ENCODE data around the gene POU2AF1. TPM values are rescaled to one million over a fixed set of nuclear protein-coding genes. Genes with fewer than 3 reads are reported as not detected.

Gene POU2AF1
- total RNA-seq, 1 experiment from 2014 or later, result not detected

DNA sequence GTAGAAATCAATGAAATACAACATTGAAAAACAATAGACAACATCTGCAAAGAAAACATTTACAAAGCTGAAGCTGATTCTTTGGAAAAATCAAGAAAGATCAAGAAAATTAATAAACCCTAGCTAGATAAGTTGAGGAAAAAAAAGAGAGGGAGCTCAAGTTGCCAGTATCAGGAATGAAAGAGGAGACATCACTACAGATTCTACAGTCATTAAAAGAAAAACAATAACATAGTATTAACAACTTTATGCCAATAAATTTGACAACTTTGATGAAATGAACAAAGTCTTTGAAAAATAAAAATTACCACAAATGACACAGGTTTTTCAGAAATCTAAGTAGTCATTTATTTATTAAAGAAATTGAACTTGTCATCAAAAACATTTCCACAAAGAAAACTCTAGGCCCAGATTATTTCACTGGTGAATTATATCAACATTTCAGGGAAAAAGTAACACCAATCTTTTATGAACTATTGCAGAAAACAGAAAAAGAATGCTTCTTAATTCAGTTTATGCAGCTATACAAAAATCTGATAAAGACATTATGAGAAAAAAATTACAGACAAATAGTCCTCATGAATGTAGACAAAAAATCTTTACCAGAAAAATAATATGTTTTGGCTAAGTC, 39.2 kb downstream of the POU2AF1 start:
- Histone ChIP-seq H3K4me3 (ENCODE audit: insufficient read depth, low read depth, low read length) (no peak overlapping the region), H3K36me3 (replicated peaks; ENCODE audit: control insufficient read depth, insufficient read depth, low read length) (no peaks in the 10 kb centered on the region), H3K27me3 (ENCODE audit: control insufficient read depth, insufficient read depth, low read length) (no peaks in the 10 kb centered on the region)
- DNase-seq, result no peak

- no peak overlapping the region for H3K4me3 ChIP-seq (ENCODE audit: insufficient read depth, low read depth, low read length)
Observed at GRCh38 chr11:111336582-111337256, 42.4 kb downstream of the POU2AF1 start.

GRCh38 chr11:111336062-111336461, 43.0 kb downstream of the POU2AF1 start:
- H3K27me3 ChIP-seq (ENCODE audit: control insufficient read depth, insufficient read depth, low read length), result no peaks in the 10 kb centered on the region

More at GRCh38 chr11:111336582-111337256, 42.4 kb downstream of the POU2AF1 start:
- H3K36me3 ChIP-seq (replicated peaks; ENCODE audit: control insufficient read depth, insufficient read depth, low read length), result no peaks in the 10 kb centered on the region
- H3K27me3 ChIP-seq (ENCODE audit: control insufficient read depth, insufficient read depth, low read length), result no peaks in the 10 kb centered on the region
- no peak for DNase-seq

DNA sequence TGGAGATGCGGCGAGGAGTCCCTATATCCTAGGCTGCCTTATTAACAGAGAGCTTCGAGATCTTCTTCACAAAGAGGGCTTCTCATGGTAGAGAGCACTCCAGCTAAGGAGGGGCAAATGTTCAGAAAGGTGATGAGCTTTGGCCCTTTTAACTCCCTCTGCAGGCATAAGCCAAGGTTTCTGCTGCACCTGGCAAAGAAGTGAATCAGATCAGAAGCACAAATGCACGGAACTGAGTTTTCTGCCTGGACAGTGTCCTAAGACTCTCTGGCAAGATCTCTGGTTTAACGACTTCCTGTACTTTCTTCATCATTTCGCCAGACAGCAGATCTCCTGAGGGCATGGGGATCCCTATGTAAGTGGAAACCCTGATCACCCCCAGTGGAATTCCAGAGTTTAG, 43.5 kb downstream of the POU2AF1 start:
- no peak for DNase-seq

More at GRCh38 chr11:111336062-111336461, 43.0 kb downstream of the POU2AF1 start:
- Histone ChIP-seq H3K4me3 (ENCODE audit: insufficient read depth, low read depth, low read length) (no peak overlapping the region), H3K36me3 (replicated peaks; ENCODE audit: control insufficient read depth, insufficient read depth, low read length) (no peaks in the 10 kb centered on the region)
- no peak for DNase-seq

DNA sequence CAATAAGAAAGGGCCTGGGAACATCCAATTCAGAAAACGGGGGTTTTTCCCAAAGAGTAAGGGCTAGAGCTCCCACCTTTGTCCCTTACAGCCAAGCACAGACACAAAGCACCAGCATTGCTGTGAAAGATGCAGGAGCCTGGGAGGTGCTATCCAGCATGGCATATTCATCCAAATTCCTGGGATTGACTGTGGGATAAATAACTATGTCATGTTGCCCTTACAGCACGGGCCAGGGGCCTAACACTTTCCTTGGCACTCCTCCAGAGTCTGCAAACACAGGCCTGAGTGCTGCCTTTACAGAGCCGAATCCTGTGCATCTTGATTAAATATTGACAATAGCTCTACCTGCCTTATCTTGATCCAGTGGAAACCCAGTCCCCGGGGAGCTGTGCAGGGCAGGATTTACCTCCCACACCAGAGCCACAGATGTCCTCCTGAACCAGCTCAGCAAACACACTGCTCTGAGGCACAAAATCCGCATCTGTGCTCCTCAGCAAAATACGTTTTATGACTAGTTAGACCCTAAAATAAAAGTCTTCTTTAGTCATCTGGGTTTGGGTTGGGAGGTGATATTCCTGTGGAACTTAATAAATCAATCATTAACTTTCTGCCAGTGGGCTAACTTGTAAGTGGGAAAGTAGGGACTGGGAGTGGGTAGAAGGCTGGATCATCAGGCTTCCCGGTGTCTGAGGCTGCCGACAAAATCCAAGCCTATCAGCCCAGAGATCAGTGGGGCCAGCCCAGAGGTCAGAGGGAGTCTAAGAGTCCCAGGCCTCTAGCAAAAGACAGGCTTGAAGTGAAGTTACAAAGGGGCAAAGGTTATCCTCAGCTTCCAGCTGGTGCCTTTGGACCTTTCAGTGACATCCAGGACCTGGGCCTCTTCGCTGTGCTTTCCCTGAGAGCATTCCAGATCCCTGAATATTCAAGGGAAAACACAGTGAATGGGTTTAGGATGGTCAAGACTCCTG, 44.3 kb downstream of the POU2AF1 start:
- Histone ChIP-seq H3K27me3 (ENCODE audit: control insufficient read depth, insufficient read depth, low read length) (no peaks in the 10 kb centered on the region), H3K4me3 (ENCODE audit: insufficient read depth, low read depth, low read length) (no peak overlapping the region), H3K36me3 (replicated peaks; ENCODE audit: control insufficient read depth, insufficient read depth, low read length) (no peaks in the 10 kb centered on the region)
- no peak for DNase-seq

More for the DNA sequence above, 43.5 kb downstream of the POU2AF1 start:
- no peaks in the 10 kb centered on the region for H3K27me3 ChIP-seq (ENCODE audit: control insufficient read depth, insufficient read depth, low read length)
- H3K36me3 ChIP-seq (replicated peaks; ENCODE audit: control insufficient read depth, insufficient read depth, low read length), result no peaks in the 10 kb centered on the region
- no peak overlapping the region for H3K4me3 ChIP-seq (ENCODE audit: insufficient read depth, low read depth, low read length)

GRCh38 chr11:111331711-111332479, 47.2 kb downstream of the POU2AF1 start:
- Histone ChIP-seq H3K4me3 (ENCODE audit: insufficient read depth, low read depth, low read length) (no peak overlapping the region), H3K27me3 (ENCODE audit: control insufficient read depth, insufficient read depth, low read length) (no peaks in the 10 kb centered on the region), H3K36me3 (replicated peaks; ENCODE audit: control insufficient read depth, insufficient read depth, low read length) (no peaks in the 10 kb centered on the region)
- no peak for DNase-seq

- Histone ChIP-seq H3K27me3 (ENCODE audit: control insufficient read depth, insufficient read depth, low read length) (no peaks in the 10 kb centered on the region), H3K4me3 (ENCODE audit: insufficient read depth, low read depth, low read length) (no peak overlapping the region), H3K36me3 (replicated peaks; ENCODE audit: control insufficient read depth, insufficient read depth, low read length) (no peaks in the 10 kb centered on the region)
- no peak for DNase-seq
Observed at GRCh38 chr11:111330234-111330893, 48.7 kb downstream of the POU2AF1 start.

DNA sequence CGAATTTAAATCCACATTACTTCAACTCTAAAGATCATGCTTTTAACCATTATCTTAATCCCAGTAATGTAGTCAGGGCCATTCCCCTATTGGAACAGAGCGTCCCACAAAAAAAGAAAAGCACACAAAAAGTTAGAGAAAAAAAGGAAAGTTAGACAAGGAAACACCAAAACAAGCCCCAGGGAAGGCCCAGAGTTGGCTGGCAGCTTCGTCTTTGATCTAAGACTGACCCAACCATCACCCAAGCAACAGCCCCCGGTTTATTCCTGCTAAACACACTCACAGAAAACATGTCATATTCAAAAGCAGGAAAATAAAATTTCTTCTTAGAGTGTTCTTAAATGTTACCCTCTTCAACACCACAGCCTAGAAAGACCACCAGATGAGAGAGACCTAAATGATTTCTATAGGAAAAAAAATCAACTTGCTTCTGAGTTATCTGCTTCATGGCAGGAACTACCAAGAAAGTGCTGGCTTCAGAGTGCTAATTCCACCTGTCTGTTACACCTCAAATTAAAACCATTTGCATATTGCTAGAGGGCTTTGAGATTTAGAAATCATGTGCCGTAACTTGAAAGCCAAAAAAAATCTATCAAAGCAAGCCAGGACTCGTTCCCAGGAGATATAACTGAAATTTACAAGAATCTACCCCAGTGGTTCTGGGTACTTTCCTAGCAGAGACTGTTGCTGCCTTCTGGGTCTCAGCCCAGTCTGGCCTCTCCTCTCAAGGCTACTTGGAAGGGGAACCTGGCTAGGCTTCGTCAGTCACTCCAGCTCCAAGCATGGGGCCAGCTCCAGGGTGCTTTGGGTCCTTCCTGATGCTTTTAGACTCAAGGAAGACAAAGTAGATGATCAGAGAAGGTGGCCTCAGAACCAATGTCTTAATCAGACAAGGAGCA, 49.5 kb downstream of the POU2AF1 start:
- H3K4me3 ChIP-seq (ENCODE audit: insufficient read depth, low read depth, low read length), result no peak overlapping the region
- no peaks in the 10 kb centered on the region for H3K27me3 ChIP-seq (ENCODE audit: control insufficient read depth, insufficient read depth, low read length)
- H3K36me3 ChIP-seq (replicated peaks; ENCODE audit: control insufficient read depth, insufficient read depth, low read length), result no peaks in the 10 kb centered on the region
- no peak for DNase-seq

GRCh38 chr11:111327908-111328624, 51.0 kb downstream of the POU2AF1 start:
- no peak for DNase-seq
- H3K36me3 ChIP-seq (replicated peaks; ENCODE audit: control insufficient read depth, insufficient read depth, low read length), result no peaks in the 10 kb centered on the region
- H3K4me3 ChIP-seq (ENCODE audit: insufficient read depth, low read depth, low read length), result no peak overlapping the region
- H3K27me3 ChIP-seq (ENCODE audit: control insufficient read depth, insufficient read depth, low read length), result no peaks in the 10 kb centered on the region

- DNase-seq, result no peak
- H3K36me3 ChIP-seq (replicated peaks; ENCODE audit: control insufficient read depth, insufficient read depth, low read length), result no peaks in the 10 kb centered on the region
- H3K4me3 ChIP-seq (ENCODE audit: insufficient read depth, low read depth, low read length), result no peak overlapping the region
- H3K27me3 ChIP-seq (ENCODE audit: control insufficient read depth, insufficient read depth, low read length), result no peaks in the 10 kb centered on the region
Observed at GRCh38 chr11:111326824-111327223, 52.3 kb downstream of the POU2AF1 start.

GRCh38 chr11:111325259-111325658, 53.8 kb downstream of the POU2AF1 start:
- Histone ChIP-seq H3K27me3 (ENCODE audit: control insufficient read depth, insufficient read depth, low read length) (no peaks in the 10 kb centered on the region), H3K4me3 (ENCODE audit: insufficient read depth, low read depth, low read length) (no peak overlapping the region), H3K36me3 (replicated peaks; ENCODE audit: control insufficient read depth, insufficient read depth, low read length) (no peaks in the 10 kb centered on the region)
- no peak for DNase-seq

DNA sequence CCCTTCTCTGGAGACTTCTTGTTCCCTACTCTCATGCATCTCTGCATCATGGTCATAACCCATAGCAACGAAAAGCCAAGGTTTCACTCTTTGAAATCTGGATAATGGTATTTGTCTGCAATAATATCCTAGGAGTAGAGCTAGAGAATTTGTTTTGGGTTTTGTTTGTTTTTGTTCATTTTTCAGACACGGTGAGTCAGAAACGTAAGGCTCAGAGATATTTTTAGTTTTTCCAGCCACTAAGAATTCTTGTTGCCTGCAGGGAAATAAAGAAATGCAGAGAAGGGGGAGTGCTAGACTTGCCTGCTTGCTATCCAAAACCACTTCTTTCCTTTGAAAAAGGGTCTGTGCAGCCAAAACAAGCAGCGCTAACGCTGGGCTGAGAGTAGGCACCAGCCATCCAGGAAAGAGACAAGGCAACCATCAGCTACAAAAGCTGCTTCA, 54.8 kb downstream of the POU2AF1 start:
- Histone ChIP-seq H3K36me3 (replicated peaks; ENCODE audit: control insufficient read depth, insufficient read depth, low read length) (no peaks in the 10 kb centered on the region), H3K27me3 (ENCODE audit: control insufficient read depth, insufficient read depth, low read length) (no peaks in the 10 kb centered on the region), H3K4me3 (ENCODE audit: insufficient read depth, low read depth, low read length) (no peak overlapping the region)
- DNase-seq, result no peak
